ENCODE measurements around the gene LAMA2. TPM values are rescaled to one million over a fixed set of nuclear protein-coding genes. Genes with fewer than 3 reads are reported as not detected.

Gene LAMA2
- total and polyA plus RNA-seq, 2 experiments from 2014 or later = 0.91 to 6.4 TPM

DNA sequence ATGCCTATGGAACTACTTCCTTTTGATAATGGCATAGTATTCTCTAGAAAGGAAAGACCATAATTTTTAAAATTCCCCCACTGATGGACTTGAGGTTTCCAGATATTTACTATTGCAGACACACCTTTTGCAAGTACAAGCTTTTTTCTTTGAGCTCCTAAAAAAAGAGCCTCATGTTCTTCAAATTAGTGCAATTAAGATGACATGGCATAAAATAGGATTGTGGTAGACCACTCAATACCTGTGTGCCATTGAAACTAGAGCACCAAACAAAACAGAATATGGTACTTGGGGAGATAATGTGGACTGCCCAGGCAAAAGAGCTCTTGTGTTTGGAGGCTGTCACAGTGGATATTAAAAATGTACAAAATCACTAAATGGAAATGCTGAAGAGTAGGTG lies 19.0 kb upstream of the LAMA2 start:
- Histone ChIP-seq H4K20me1 (replicated peaks; ENCODE audit: insufficient read depth) (no peaks in the 10 kb centered on the region), H3K4me3 (no peak overlapping the region), H3K27me3 (ENCODE audit: insufficient read depth) (no peaks in the 10 kb centered on the region), H3K9me2 (ENCODE audit: insufficient read depth) (peaks cover 4% of the 10 kb centered on the region; the same call in 1 of the 2 replicates), H2AFZ (no peak overlapping the region), H3K79me2 (replicated peaks; ENCODE audit: insufficient read depth) (no peaks in the 10 kb centered on the region), H3K4me1 (ENCODE audit: insufficient read depth) (no peaks in the 10 kb centered on the region), H3K36me3 (ENCODE audit: insufficient read depth) (no peaks in the 10 kb centered on the region; the same call in 1 of the 2 replicates), H3K4me2 (no peak overlapping the region), H3F3A (replicated peaks; ENCODE audit: low read depth) (no peaks in the 10 kb centered on the region), H3K27ac (ENCODE audit: low read depth) (no peak overlapping the region)
- DNase-seq (ENCODE audit: low spot score) (no peak), ATAC-seq (no peak)
- H3K4me3 Mint-ChIP-seq = no peak overlapping the region
- TF ChIP-seq POLR2AphosphoS5 (IDR thresholded peaks at IDR 0.05; ENCODE audit: low read depth) = no peak
- TF ChIP-seq, protein P1, sequence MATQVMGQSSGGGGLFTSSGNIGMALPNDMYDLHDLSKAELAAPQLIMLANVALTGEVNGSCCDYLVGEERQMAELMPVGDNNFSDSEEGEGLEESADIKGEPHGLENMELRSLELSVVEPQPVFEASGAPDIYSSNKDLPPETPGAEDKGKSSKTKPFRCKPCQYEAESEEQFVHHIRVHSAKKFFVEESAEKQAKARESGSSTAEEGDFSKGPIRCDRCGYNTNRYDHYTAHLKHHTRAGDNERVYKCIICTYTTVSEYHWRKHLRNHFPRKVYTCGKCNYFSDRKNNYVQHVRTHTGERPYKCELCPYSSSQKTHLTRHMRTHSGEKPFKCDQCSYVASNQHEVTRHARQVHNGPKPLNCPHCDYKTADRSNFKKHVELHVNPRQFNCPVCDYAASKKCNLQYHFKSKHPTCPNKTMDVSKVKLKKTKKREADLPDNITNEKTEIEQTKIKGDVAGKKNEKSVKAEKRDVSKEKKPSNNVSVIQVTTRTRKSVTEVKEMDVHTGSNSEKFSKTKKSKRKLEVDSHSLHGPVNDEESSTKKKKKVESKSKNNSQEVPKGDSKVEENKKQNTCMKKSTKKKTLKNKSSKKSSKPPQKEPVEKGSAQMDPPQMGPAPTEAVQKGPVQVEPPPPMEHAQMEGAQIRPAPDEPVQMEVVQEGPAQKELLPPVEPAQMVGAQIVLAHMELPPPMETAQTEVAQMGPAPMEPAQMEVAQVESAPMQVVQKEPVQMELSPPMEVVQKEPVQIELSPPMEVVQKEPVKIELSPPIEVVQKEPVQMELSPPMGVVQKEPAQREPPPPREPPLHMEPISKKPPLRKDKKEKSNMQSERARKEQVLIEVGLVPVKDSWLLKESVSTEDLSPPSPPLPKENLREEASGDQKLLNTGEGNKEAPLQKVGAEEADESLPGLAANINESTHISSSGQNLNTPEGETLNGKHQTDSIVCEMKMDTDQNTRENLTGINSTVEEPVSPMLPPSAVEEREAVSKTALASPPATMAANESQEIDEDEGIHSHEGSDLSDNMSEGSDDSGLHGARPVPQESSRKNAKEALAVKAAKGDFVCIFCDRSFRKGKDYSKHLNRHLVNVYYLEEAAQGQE (IDR thresholded peaks at IDR 0.05; ENCODE audit: unreplicated experiment) = no peak
- TF ChIP-seq, protein P2, sequence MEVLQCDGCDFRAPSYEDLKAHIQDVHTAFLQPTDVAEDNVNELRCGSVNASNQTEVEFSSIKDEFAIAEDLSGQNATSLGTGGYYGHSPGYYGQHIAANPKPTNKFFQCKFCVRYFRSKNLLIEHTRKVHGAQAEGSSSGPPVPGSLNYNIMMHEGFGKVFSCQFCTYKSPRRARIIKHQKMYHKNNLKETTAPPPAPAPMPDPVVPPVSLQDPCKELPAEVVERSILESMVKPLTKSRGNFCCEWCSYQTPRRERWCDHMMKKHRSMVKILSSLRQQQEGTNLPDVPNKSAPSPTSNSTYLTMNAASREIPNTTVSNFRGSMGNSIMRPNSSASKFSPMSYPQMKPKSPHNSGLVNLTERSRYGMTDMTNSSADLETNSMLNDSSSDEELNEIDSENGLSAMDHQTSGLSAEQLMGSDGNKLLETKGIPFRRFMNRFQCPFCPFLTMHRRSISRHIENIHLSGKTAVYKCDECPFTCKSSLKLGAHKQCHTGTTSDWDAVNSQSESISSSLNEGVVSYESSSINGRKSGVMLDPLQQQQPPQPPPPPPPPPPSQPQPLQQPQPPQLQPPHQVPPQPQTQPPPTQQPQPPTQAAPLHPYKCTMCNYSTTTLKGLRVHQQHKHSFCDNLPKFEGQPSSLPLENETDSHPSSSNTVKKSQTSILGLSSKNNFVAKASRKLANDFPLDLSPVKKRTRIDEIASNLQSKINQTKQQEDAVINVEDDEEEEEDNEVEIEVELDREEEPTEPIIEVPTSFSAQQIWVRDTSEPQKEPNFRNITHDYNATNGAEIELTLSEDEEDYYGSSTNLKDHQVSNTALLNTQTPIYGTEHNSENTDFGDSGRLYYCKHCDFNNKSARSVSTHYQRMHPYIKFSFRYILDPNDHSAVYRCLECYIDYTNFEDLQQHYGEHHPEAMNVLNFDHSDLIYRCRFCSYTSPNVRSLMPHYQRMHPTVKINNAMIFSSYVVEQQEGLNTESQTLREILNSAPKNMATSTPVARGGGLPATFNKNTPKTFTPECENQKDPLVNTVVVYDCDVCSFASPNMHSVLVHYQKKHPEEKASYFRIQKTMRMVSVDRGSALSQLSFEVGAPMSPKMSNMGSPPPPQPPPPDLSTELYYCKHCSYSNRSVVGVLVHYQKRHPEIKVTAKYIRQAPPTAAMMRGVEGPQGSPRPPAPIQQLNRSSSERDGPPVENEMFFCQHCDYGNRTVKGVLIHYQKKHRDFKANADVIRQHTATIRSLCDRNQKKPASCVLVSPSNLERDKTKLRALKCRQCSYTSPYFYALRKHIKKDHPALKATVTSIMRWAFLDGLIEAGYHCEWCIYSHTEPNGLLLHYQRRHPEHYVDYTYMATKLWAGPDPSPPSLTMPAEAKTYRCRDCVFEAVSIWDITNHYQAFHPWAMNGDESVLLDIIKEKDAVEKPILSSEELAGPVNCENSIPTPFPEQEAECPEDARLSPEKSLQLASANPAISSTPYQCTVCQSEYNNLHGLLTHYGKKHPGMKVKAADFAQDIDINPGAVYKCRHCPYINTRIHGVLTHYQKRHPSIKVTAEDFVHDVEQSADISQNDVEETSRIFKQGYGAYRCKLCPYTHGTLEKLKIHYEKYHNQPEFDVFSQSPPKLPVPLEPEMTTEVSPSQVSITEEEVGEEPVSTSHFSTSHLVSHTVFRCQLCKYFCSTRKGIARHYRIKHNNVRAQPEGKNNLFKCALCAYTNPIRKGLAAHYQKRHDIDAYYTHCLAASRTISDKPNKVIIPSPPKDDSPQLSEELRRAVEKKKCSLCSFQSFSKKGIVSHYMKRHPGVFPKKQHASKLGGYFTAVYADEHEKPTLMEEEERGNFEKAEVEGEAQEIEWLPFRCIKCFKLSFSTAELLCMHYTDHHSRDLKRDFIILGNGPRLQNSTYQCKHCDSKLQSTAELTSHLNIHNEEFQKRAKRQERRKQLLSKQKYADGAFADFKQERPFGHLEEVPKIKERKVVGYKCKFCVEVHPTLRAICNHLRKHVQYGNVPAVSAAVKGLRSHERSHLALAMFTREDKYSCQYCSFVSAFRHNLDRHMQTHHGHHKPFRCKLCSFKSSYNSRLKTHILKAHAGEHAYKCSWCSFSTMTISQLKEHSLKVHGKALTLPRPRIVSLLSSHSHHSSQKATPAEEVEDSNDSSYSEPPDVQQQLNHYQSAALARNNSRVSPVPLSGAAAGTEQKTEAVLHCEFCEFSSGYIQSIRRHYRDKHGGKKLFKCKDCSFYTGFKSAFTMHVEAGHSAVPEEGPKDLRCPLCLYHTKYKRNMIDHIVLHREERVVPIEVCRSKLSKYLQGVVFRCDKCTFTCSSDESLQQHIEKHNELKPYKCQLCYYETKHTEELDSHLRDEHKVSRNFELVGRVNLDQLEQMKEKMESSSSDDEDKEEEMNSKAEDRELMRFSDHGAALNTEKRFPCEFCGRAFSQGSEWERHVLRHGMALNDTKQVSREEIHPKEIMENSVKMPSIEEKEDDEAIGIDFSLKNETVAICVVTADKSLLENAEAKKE (CRISPR knock-in tag; IDR thresholded peaks at IDR 0.05) = no peak
- TF ChIP-seq JUNB (IDR thresholded peaks at IDR 0.05; ENCODE audit: unreplicated experiment) = no peak
- no peak for TF ChIP-seq STAT1 (IDR thresholded peaks at IDR 0.05; ENCODE audit: unreplicated experiment)
- no peak for TF ChIP-seq ETS1 (IDR thresholded peaks at IDR 0.05)
- TF ChIP-seq EZH2phosphoT487 (IDR thresholded peaks at IDR 0.05; ENCODE audit: unreplicated experiment) = no peak
- TF ChIP-seq, protein P3, sequence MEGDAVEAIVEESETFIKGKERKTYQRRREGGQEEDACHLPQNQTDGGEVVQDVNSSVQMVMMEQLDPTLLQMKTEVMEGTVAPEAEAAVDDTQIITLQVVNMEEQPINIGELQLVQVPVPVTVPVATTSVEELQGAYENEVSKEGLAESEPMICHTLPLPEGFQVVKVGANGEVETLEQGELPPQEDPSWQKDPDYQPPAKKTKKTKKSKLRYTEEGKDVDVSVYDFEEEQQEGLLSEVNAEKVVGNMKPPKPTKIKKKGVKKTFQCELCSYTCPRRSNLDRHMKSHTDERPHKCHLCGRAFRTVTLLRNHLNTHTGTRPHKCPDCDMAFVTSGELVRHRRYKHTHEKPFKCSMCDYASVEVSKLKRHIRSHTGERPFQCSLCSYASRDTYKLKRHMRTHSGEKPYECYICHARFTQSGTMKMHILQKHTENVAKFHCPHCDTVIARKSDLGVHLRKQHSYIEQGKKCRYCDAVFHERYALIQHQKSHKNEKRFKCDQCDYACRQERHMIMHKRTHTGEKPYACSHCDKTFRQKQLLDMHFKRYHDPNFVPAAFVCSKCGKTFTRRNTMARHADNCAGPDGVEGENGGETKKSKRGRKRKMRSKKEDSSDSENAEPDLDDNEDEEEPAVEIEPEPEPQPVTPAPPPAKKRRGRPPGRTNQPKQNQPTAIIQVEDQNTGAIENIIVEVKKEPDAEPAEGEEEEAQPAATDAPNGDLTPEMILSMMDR (conservative IDR thresholded peaks at IDR 0.05; ENCODE audit: low read depth in 2 of 2) = no peak
- TF ChIP-seq EZH2 (IDR thresholded peaks at IDR 0.05; ENCODE audit: low read depth, unreplicated experiment) = no peak
- TF ChIP-seq ZNF114 (CRISPR knock-in tag; IDR thresholded peaks at IDR 0.05) = no peak
- TF ChIP-seq NANOG (IDR thresholded peaks at IDR 0.05; ENCODE audit: borderline replicate concordance) = no peak
- TF ChIP-seq ZNF331 (CRISPR knock-in tag; IDR thresholded peaks at IDR 0.05; ENCODE audit: low read depth) = no peak
- TF ChIP-seq CREB1 (CRISPR knock-in tag; IDR thresholded peaks at IDR 0.05; ENCODE audit: low read depth) = no peak
- H3K27me3 Mint-ChIP-seq (ENCODE audit: insufficient read depth, low read depth, poor library complexity) = no peaks in the 10 kb centered on the region
- H3K36me3 Mint-ChIP-seq (ENCODE audit: low read depth) = no peaks in the 10 kb centered on the region
- no peak overlapping the region for H3K27ac Mint-ChIP-seq
- no peaks in the 10 kb centered on the region for H3K4me1 Mint-ChIP-seq
- H3K9me3 Mint-ChIP-seq = peaks cover 11% of the 10 kb centered on the region
